SU-DHL-6 (cell line): Measurements from ENCODE around the gene NACAD.

Source experiments
- EZH2phosphoT487 ChIP-seq: fragments of 200-600 bp; sonication (generic), shearing (Covaris generic); conservative IDR thresholded peaks from 2 replicates; pipeline ENCODE4 v1.6.1; 2018; ENCODE audit warnings: mild to moderate bottlenecking, antibody characterized with exemption, low read length, moderate library complexity, mixed read lengths
- TF ChIP-seq, protein P1 (sequence below): fragments of 200-600 bp; sonication (generic); IDR thresholded peaks from one replicate; pipeline ENCODE4 v1.5.1; 2017; ENCODE audit warnings: antibody characterized with exemption, mild to moderate bottlenecking, low read length, moderate library complexity; ENCODE audit not compliant: insufficient read depth, poor library complexity, severe bottlenecking

DNA sequence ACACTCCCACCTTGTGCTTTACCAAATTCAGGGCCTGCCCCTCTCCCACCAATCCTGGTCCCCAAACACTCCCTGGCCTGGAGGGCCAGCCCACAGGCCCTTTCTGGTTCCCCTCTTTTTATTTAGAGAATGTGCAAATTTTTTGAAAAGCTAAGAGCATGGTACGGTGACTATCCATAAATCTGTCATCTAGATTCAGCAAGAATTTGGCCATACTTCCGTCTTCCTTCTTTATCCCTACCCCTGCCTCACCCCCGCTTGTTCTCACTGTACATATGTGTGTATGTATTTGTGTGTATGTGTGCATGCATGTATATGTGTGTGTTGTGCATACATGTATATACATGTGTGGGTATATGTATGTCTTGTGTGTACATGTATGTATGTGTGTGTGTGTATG, 30.8 kb upstream of the NACAD start:
- TF ChIP-seq, protein P1, sequence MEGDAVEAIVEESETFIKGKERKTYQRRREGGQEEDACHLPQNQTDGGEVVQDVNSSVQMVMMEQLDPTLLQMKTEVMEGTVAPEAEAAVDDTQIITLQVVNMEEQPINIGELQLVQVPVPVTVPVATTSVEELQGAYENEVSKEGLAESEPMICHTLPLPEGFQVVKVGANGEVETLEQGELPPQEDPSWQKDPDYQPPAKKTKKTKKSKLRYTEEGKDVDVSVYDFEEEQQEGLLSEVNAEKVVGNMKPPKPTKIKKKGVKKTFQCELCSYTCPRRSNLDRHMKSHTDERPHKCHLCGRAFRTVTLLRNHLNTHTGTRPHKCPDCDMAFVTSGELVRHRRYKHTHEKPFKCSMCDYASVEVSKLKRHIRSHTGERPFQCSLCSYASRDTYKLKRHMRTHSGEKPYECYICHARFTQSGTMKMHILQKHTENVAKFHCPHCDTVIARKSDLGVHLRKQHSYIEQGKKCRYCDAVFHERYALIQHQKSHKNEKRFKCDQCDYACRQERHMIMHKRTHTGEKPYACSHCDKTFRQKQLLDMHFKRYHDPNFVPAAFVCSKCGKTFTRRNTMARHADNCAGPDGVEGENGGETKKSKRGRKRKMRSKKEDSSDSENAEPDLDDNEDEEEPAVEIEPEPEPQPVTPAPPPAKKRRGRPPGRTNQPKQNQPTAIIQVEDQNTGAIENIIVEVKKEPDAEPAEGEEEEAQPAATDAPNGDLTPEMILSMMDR = no peak
- TF ChIP-seq EZH2phosphoT487 = no peak
